HG02763 (cell line): Measurements from ENCODE around the gene HIVEP3.

Experiments
- ATAC-seq: cut with Tn5 transposase; IDR thresholded peaks from one replicate; pipeline ENCODE4 v1.9.1; 2021; ENCODE audit warnings: mild to moderate bottlenecking, moderate library complexity; ENCODE audit not compliant: unreplicated experiment

The HIVEP3 gene

GRCh38 chr1:41528726-41529605, 389.8 kb downstream of the HIVEP3 start:
- no peak for ATAC-seq

GRCh38 chr1:41528106-41528505, 390.6 kb downstream of the HIVEP3 start:
- ATAC-seq, result no peak

DNA sequence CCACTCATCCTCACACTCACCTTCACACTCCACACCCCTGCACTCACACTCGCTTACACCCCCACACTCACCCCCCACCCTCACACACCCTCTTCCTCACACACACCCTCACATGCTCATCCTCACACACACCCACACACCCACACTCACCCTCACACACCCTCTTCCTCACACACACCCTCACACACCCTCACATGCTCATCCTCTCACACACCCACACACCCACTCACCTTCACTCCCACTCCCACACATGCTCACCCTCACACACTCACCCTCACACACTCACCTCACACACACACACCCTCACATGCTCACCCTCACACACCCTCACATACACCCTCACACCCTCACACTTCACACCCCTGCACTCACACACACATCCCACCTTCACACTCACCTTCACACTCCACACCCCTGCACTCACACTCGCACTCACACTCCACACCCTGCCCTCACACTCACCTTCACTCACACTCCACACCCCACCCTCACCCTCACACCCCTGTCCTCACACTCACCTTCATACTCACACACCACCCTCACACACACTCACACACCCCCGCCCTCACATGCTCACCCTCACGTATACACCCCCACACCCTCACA, 391.7 kb downstream of the HIVEP3 start:
- no peak for ATAC-seq

DNA sequence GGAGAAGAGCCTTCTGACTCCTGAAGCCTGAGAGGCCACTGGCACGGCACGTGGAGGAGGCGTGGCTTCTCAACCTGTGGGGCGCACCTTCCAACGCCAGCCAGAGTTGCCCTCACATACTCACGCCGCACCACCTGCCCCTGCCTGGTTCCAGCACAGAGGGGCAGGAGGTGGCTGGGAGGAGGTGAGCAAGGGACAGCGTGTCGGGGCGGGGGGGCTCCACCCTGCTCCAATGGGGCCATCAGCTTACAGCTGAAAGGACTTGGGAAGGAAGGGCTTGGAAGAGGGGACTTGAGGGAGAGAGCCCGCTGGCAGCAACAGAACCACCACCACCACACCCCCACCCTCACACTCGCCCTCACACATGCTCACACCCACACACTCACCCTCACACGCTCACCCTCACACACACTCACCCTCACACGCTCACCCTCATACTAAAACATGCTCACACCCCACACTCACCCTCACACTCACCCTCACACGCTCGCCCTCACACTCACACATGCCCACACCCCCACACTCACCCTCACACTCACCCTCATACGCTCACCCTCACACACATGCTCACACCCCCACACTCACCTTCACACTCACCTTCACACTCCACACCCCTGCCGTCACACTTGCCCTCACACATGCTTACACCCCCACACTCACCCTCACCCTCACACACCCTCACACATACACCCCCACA, 392.7 kb downstream of the HIVEP3 start:
- ATAC-seq, result no peak

DNA sequence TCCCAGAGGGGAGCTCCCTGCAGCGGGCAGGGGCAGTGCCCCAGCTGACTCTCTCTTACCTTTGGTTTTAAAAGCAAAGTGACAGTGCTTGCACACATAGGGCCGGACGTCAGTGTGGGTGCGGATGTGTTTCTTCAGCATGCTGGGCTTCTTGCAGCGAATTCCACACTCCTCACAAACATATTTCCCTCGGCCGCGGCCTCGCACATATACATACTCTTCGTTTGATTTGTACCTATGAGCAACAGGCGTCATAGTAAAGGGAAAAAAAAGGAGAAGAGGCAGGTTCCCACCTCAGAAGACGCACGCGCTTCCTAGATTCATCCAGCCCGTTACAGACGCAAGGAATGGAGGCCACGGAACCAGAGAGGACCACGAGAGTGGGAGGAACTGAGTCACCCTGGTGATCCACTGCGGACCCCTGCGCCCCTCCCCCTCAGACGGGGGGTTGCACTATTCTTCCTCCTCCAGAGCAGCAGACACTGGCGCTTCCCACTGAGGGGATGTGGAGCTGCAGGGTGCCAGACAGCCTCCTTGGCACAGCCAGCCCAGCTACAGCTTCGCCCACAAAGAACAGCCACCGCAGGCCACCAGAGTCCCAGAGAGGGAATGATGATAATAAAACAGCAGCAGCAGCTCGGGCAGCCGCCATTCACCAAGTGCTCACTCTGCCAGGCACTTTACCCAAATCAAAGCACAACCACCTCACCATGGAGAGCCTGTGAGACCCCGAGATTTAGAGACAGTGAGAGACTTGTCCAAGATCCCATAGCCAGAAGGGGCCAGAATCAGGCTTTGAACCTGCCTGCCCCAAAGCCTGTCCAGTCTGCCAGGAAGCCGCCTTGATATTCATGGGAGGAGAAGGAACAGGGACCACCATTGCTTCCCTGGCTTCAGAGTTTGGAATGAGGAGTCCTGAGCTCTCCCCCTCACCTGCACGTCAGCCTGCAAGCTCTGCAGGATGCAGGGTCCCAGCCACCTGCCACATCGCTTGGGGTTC, 393.7 kb downstream of the HIVEP3 start:
- ATAC-seq, result no peak

DNA sequence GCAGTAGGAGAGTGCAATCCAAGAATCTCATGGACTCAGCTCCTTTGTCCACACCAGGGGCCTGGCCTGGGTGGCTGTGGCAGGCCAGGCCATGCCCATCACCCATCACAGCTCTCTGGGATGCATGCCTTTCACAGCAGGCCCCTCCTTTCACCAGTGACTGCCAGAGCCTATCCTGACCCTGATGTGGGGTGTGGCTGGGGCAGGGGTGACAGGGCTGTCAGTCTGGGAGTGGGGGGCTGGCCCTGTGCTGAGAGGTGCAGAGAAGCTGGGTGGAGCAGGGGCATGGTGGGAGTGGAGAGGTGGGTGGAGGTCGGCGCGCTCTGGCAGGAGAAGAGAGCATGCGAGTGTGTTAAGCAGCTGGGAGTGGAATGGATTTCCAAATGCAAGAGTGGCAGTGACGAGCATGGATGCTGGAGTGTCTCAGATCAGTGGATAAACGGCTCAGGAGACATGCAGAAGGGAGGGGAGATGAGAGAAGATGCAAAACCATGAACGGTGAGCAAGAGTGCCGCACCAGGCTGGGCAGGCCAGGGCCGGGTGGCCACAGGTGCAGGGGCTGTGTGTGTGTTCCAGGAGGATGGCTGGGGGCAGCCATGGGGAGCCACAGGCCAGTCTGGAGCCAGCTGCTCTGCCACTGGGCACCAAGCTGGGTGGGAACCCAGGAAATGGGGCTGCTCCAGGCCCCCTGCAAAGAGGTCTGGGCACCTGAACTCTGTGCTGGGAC, 394.6 kb downstream of the HIVEP3 start:
- ATAC-seq, result no peak

DNA sequence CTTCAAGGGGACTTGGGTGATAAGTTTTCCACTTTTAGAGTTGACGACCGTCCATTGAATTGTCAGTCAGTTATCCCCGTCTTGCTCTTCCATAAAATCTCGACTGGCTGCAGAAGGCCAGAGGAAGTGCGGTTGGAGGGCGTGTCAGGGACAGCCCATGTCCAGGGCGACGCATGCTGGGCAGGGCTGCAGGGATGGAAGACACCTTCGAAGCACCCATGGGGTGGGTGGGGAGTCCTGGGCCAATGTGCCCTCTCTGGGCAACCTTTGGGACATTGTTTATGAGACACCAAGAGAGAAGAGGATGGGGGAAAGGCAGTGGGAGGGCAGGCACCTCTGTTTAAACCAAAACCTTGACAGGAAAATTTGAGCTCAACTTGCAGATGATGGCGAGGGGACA, 395.7 kb downstream of the HIVEP3 start:
- no peak for ATAC-seq

GRCh38 chr1:41521766-41522165, 397.0 kb downstream of the HIVEP3 start:
- no peak for ATAC-seq

DNA sequence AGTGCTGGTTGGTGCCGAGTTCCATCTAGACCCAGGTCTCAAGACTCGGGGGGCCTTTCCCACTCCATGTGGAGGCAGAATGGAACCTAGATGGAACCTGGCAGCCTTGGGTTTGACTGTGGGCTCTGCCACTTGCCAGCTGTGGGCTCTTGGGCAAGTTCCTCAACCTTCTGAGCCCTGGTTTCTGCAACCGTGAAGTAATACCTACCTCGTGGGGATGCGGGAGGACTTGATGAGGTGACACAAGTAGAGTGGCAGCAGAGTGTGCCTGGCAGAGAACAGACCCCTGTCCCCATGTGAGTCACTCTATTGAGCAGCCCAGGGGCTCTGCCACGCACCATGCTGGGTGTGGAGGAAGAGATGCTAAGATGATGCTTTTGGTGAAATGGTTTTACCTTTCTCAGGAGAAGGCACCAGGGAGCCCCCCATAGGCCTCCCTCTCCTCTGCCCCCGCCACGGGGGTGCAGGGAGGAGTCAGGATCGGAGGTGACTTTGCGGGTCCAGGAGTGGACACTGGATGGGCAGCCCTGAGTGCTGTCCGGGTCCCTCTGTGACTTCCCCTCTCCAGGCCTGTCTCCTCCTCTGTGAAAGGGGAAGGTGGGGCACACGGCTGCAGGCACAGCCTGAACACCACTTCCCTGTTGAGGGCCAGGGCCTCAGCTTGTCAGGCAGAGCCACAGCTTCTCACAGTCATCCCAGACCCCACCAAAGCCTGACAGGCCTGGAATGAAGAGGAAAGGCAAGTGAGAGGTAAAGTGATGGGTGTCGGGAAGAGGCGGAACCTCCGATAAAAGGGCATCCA, 397.6 kb downstream of the HIVEP3 start:
- ATAC-seq, result no peak

- ATAC-seq, result no peak
Observed at GRCh38 chr1:41519667-41520066, 399.1 kb downstream of the HIVEP3 start.

- ATAC-seq, result no peak
Observed at GRCh38 chr1:41518471-41518870, 400.3 kb downstream of the HIVEP3 start.

DNA sequence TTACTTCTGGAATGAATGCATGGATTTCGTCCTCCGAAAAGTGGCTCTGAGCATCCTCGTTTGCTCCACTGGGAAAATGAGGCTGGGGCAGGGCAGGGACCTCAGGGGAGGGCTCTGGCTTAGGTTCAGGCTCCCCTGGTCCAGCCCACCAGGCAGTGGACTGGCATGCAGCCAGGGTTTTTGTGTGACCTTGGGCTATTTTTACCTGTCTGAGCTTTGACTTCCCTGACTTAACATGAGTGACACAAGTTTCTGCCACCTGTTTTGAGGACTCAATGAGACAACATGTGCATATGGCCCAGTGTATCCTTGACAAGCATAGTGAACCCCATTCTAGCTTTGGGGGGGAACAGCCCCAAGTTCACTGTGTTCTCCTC, 401.7 kb downstream of the HIVEP3 start:
- ATAC-seq, result no peak

GRCh38 chr1:41516168-41517061, 402.3 kb downstream of the HIVEP3 start:
- ATAC-seq, result peak; percentile 48

DNA sequence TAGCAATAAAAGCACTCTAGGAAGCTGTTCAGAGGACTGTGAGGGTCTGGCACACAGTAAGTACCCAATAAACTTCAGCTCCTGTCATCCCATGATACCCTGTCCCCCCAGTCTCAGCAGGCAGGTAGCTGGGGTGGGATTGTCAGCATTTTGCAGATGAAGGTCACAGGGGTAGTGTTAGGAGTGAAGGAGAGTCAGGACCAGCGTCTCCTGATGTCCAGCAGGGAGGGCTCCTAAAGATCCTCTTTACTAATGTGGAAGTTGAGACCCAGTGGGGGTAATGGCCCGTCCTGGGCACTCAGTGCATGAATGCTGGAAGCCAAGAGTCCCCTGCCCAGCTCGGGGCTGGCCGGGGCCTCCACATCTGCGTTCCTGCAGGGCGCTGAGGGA, 402.9 kb downstream of the HIVEP3 start:
- ATAC-seq, result no peak

GRCh38 chr1:41515131-41515678, 403.5 kb downstream of the HIVEP3 start:
- no peak for ATAC-seq

DNA sequence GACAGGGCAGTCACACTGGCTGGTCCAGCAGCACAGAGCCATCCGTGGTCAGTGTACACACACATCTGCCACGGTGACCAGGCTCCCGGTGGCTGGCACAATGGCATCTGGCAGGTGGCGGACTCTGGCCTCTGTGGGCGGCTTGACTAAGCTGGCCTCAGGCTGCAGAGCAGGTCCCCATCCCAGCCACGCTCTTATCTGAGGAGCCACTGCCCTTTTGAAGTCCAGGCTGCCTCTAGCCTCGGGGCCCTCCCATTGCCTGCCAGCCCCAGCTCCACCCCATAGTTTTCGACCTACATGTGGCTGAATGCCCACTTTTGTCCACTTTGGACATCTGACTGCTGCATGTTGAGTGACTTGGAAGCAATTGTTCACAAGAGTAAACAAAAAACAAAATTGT, 404.3 kb downstream of the HIVEP3 start:
- no peak for ATAC-seq

DNA sequence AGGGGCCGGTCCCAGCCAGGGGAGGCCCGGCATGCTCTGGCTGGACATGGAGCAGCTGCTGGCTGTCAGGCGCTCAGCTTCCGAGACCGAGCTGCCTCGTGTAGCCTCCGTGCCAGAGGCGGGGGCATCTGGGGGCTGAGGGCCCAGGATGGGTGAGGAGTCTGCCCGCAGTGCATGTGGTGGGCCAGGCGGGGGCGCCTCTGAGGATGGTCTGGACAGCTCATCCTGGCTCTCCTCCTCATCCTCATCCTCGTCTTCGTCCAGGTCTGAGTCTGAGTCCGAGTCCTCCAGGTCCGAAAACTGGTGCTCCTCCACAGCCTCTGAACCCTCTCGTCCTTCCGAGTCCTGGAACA, 405.4 kb downstream of the HIVEP3 start:
- ATAC-seq, result no peak
